Activated CD4-positive, alpha-beta T cell treated with anti-CD3 and anti-CD28 coated beads, Interleukin-2, amount 50 U/mL, for 16 hours (primary cell): Measurements from ENCODE around the gene MAD1L1.

ENCODE experiments used
- DNase-seq: peaks from one replicate; pipeline ENCODE4 v3.0.0-alpha.2; 2020

The MAD1L1 gene

GRCh38 chr7:1959305-1959704, 273.4 kb downstream of the MAD1L1 start:
- no peak for DNase-seq

DNA sequence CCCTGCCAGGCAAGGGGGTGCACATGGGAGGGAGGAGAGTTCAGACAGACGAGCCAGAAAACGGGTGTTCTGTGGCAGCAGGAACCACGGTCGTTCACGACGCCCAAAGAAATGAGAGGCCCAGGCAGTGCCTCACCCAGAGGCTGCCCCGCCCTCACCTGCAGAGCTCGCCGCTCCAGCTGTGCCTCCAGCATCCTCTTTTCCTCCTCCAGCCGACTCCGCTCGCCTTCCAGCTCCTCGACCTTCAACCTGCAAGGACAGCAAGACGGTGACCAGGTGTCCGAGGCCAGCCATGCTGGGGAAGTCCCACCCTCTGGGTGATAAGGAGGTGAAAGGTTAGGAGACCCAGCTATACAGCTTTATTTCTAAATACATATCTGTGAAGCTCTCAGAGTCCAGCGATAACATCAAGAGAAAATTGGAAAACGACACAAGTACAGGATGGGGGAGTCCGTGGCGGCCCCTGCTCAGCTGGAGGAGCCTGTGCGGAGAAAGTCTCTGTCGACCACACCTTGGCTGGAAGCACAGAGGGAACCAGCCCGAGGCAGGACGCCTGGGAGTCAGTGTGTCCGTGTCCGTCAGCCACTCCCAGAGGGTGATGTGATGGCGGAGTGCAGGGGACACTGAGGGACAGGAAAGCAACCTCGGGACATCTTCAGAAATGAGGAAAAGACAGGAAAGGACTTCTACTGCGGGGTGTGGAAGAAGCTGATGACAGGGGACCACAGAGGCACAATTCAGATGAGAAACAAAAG, 275.1 kb downstream of the MAD1L1 start:
- DNase-seq = no peak

DNA sequence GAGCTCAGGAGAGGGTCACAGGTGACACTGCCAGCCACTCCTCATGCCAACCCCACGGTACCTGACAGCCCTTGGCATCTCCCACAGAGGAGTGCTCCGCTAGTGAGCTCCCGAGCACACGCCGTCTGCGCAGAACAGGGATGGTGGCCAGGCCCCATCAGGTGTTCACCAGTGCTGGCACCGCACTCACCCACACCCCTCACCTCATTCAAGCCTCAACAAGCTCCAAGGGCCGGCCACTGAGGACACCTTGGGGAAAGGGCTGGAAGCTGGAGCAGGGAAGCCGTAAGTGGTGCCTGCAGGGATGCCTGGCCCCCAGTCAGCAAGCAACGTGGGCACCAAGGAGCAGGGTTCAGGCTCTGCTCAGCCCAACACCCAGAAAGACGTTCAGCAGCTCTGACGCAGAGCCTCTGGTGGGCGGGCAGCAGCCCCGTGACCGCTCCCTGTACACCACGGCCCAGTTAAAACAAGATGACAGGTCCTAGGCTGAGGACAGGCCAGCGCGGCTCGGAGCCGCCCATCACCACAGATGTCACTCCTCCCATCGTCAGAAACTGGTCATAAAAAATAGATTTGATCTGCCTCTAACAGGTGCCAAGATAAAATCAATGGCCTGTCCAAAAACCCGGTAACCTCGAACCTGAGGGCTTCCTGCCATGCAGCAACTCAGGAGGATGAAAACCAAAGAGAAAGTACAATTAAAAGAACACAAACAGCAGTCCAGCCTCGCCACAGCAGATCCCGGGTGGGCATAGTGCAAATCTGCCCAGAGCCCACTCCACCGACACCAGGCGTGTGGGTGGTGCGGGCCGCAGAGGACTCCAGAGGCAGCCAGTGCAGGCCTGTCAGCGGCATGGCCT, 275.9 kb downstream of the MAD1L1 start:
- no peak for DNase-seq

- no peak for DNase-seq
These were observed 276.6 kb downstream of the MAD1L1 start for GRCh38 chr7:1956141-1956540.

DNA sequence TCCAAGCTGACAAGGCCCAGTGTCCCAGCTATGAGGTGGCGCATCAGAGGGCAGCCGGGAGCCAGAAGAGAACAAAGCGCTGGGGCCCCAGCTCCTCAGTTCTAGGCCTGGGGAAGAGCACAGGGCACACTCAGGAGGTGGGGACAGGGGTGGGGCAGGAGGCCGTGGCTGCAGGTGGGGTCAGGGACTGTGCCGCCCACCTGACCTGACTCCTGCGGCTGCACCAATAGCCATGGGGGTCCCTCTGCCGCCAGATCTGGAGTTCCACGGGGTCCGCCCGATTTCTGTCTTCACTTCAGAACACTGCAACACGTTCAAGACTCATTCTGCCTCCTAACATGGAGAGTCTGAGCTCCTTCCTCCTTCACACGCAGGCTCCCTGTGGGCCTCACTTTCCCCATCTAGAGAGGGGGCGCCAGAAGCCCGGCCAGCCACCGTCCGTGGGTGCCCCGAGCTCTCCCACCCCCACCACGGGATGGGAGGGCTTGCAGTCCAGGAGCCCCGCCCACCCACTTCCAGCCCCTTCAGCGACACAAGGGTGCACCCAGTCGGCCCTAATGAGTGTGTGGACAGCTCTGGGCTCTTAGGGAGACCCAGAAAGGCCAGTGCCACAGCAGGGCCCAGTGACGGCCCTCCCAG, 278.3 kb downstream of the MAD1L1 start:
- DNase-seq = no peak

DNA sequence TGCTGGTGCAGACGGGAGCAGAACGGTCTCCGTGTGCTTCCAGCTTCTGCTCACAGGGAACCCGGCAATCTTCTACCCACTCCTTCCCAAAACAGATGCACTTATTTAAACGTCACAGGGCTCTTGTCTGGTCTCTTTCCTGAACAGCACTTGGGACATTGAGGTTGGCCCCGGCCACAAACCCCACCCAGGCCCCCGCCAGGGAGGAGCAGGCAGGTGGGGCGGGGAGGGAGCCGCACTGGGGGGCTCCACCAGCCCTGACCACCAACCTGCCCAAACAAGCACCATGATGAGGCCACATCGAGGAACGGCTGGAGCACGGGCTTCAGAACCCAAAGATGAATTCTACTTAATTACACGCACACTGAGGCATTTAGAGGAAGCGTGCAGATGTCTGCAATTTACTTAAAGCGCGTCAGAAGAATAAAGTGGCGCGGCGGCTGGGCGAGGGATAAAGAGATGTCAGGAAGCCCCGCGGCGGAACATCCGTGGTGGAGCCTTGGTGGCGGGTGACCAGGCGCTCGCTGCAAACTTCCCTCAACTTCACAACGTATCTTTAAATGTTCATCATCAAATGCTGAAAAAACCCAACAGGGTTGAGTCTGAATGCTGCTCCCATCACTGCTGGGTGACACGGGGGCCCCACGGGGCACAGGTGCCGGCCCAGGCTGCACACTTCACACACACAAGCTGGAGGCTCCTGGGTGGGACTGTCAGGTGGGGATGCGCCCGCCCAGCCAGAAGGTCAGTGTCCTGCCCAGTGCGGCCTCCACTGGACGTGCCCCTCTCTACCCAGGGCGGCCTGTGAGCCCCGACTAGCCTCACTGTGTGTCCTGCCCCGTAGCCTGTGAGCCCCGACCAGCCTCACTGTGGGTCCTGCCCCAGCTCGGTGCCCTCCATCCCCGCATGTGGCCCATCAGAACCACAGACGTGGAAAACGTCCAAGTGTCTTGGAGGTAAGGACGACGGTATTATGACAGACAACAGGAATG, 279.2 kb downstream of the MAD1L1 start:
- DNase-seq = no peak

DNA sequence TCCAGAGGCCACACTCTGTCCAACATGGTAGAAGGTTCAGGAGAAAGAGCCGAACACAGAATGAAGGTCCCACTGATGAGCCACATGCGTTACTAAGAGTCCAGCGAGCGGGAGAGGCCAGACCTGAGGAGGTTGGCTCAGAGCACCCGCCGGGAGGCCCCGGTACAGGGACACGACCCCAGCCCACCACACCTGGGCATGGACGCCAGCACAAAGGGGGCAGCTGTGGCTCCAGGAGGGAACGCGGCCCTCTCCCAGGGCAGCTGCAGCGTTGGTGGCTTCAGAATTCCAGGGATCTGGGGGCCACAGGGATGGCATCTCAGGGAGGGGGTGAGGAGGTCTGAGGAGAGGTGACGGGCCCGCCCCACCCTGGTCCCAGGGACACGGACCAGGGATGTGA, 280.0 kb downstream of the MAD1L1 start:
- no peak for DNase-seq

- no peak for DNase-seq
These were observed 280.5 kb downstream of the MAD1L1 start for GRCh38 chr7:1952169-1952760.

DNA sequence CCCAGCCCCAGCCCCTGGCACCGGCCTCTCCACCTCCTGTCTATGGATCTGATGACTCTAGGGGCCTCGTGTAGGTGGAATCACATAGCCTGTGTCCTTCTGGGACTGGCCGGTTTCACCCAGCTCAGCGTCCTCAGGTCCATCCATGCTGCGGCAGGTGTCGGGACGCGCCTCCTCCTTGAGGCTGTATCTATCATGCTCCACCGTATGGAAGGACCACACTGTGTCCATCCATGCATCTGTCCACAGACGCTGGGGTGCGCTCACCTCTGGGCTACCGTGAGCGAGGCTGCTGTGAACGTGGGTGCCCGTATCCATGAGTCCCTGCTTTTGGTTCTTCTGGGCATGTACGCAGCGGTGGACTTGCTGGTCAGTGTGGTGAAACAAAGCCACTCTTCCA, 281.1 kb downstream of the MAD1L1 start:
- DNase-seq = no peak

- DNase-seq = no peak
These were observed 281.6 kb downstream of the MAD1L1 start for GRCh38 chr7:1951159-1951536.

DNA sequence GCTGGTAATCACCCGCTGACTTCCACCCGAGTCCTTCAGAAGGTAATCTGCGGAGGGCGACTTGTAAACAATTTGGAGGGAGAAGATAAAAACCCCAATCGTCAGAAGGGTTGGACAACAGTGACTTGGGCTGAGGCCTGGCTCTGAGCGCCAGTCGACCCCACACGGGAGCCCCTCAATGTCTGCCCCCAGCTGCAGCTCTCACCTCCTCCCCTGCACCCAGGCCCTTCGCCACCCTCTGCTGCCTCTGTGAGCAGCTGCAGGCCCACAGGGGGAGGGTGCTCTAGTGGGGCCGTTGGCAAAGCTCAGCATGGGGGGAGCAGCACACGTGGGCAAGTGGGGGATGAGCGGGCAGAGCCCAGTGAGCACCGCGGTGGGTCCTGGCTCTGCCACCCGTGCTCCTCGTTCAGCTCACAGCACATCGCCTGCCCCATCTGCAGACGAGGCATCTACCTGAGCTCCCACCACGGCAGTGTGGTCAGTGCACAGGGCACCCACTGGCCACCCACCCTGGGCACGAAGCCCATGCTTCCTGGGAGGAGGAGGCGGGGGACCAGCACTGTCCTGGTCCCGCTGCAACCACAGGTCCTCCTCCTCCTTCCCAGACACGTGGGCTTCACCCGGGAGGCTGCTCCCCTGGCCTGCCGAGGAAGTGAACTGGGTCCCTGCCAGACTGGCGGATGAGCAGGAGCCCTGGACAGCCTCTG, 282.1 kb downstream of the MAD1L1 start:
- no peak for DNase-seq

DNA sequence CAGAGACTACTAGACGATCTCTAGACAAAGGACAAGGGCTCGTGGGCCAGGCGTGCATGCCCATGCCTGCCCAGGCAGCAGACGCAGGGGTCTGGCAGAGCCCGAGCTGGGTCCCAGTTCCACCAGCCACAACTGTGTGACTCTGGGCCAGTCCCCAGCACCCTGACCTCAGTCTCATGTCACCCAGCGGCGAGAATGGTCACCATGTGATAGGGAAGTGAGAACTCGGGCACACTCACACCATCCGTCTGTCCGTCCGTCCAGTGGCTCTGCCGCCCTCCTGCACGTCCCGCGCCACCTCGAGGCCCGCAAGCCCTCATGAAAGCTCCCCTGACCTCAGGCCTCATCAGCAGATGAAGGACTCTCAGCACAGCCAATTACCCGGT, 282.7 kb downstream of the MAD1L1 start:
- DNase-seq = no peak

GRCh38 chr7:1949681-1950055, 283.1 kb downstream of the MAD1L1 start:
- no peak for DNase-seq

GRCh38 chr7:1948887-1949680, 283.7 kb downstream of the MAD1L1 start:
- no peak for DNase-seq

DNA sequence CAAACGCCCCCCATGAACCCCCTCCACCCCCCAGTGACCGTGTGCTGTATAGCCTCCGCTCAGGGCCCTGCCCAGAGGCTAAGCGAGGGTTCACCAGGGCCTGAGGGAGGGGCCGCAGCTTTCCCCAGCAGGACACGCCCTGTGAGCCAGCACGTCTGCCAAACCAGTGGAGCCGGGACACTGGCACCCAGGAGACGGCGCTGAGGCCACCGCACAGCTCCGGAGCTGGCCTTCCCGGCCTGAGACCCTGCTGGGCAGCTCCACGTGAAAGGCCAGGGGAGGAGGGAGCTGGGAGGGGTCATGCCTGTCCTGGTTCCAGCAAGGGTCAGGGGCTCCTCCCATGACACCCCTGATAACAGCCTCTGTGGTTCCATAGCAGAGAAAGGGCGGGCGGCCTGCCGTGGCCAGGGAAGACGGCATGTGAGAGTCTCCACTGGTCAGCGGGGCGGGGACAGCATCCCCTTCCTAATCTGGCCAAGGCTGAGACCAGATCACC, 284.4 kb downstream of the MAD1L1 start:
- DNase-seq = no peak

DNA sequence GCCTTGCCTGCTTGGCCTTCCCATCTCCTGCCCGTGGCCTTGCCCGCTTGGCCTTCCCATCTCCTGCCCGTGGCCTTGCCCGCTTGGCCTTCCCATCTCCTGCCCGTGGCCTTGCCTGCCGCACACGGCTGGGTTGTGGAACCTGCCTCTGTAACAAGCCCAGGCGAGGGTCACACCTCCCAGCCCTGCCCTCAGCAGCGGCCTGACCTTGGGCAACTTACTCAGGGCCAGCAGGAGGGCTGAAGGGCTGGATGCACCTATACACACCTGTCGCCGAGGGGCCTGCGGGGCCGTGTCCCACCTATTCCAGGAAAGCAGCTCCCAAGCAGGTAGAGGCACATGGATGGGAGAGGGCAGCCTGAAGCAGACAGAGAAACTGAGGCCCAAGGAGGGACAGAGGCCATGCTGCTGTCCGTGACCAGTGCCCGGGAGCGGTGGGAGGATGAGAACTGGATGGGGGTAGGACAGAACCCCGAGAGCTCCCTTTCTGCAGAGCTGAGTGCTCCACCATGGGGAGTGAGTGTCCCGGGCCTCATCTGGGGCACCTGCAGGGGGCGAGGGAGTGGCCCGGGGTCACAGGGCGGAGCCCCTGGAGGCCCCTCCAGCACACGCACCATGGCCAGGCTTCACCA, 285.0 kb downstream of the MAD1L1 start:
- DNase-seq = no peak

DNA sequence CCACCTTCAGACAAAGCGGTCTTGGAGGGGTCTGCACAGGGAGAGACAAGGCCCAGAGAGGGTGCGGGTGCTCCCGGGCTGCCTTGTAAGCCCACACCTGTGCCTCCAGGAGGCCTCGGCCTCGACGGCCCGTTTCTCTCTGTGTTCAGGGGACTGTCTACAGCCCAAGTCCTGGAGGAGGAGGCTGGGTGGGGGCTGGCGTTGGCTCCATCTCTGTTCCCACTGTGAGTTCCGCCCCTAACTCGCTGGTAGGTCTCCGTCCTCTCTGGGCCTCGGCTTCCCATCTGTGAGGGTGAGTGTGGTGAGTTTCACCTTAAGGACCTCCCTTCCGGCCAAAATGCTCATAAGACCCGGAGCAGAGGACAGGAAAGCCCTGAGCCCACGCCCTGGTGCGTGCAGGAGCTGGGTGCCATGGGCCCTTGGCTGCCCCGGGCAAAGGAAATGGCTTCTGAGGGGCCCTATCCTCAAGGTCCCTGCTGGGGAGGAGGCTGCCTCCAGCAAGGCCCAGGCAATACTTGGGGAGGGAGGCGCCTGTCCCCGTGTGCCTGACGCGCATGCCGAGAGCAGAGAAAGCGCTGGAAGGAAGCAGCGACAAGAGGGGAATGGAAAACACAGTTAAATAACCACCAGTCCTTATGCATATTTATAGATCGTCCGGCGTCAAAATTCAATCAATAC, 285.8 kb downstream of the MAD1L1 start:
- DNase-seq = no peak

DNA sequence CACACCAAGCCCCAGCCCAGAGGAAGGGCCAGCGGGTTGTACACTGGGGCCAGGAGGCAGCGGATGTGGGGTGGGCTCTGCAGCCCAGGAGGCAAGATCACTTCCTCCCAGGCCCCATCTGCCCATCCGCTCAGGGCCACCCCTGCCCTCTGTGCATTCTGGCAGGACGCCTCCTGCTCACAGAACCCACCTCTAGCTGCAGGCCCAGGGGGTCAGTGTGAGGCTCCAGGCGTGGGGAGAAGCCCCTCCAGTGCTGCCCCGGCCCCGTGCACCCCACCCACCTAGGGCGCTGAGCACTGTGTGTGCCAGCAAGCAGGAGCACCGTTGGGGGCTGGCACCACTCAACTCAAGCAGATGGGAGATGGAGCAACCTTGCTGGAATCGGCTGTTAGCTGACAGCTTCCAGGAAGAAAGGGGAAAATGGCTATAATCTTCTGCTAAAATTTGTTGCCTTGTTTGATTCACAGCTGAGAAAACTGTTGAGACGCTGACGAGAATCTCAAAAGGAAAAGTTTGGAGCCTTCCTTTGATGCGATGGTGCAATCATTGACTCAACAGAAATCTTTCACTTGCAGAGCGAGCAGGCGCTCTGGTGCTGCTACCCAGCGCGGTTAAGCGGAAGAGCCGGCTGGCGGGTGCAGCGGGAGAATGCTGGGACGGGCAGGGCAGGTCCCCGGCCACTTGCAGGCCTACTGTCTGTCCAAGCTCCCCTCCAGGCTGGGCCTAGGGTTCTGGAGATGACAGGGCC, 286.5 kb downstream of the MAD1L1 start:
- no peak for DNase-seq

GRCh38 chr7:1945558-1945957, 287.2 kb downstream of the MAD1L1 start:
- no peak for DNase-seq
